ENCODE results near the gene CYP4F3.

Gene CYP4F3

GRCh38 chr19:15651791-15652190 is 11.1 kb downstream of the CYP4F3 start:
- TF ChIP-seq CTCF (IDR thresholded peaks at IDR 0.05; ENCODE audit: insufficient read depth, low read depth, low read length, missing control alignments), result no peak
- no peak overlapping the region for H3K4me3 ChIP-seq (ENCODE audit: low read depth, low read length)

GRCh38 chr19:15652559-15653278 is 12.0 kb downstream of the CYP4F3 start:
- TF ChIP-seq CTCF (IDR thresholded peaks at IDR 0.05; ENCODE audit: insufficient read depth, low read depth, low read length, missing control alignments), result no peak
- no peak overlapping the region for H3K4me3 ChIP-seq (ENCODE audit: low read depth, low read length)
- no peak for DNase-seq (ENCODE audit: low read depth)

More at GRCh38 chr19:15651791-15652190, 11.1 kb downstream of the CYP4F3 start:
- no peak for DNase-seq (ENCODE audit: low read depth)

GRCh38 chr19:15656467-15656866 is 15.8 kb downstream of the CYP4F3 start:
- no peak for DNase-seq (ENCODE audit: low read depth)
- TF ChIP-seq CTCF (IDR thresholded peaks at IDR 0.05; ENCODE audit: insufficient read depth, low read depth, low read length, missing control alignments), result no peak
- no peak overlapping the region for H3K4me3 ChIP-seq (ENCODE audit: low read depth, low read length)

GRCh38 chr19:15663247-15663646 is 22.6 kb downstream of the CYP4F3 start:
- no peak for DNase-seq (ENCODE audit: low read depth)
- H3K4me3 ChIP-seq (ENCODE audit: low read depth, low read length), result no peak overlapping the region
- TF ChIP-seq CTCF (IDR thresholded peaks at IDR 0.05; ENCODE audit: insufficient read depth, low read depth, low read length, missing control alignments), result no peak

GRCh38 chr19:15666186-15666585 is 25.5 kb downstream of the CYP4F3 start:
- DNase-seq (ENCODE audit: low read depth), result no peak
- H3K4me3 ChIP-seq (ENCODE audit: low read depth, low read length), result no peak overlapping the region
- no peak for TF ChIP-seq CTCF (IDR thresholded peaks at IDR 0.05; ENCODE audit: insufficient read depth, low read depth, low read length, missing control alignments)

- no peak for DNase-seq (ENCODE audit: low read depth)
- TF ChIP-seq CTCF (IDR thresholded peaks at IDR 0.05; ENCODE audit: insufficient read depth, low read depth, low read length, missing control alignments), result no peak
- H3K4me3 ChIP-seq (ENCODE audit: low read depth, low read length), result no peak overlapping the region
Observed at GRCh38 chr19:15666883-15667282, 26.2 kb downstream of the CYP4F3 start.

- no peak overlapping the region for H3K4me3 ChIP-seq (ENCODE audit: low read depth, low read length)
- DNase-seq (ENCODE audit: low read depth), result no peak
- no peak for TF ChIP-seq CTCF (IDR thresholded peaks at IDR 0.05; ENCODE audit: insufficient read depth, low read depth, low read length, missing control alignments)
Observed at GRCh38 chr19:15669440-15669839, 28.7 kb downstream of the CYP4F3 start.
